Panc1 (cell line): ENCODE data around the gene OR51D1. TPM values are rescaled to one million over a fixed set of nuclear protein-coding genes. Genes with fewer than 3 reads are reported as not detected.

Experiments
- ATAC-seq: fragments of 200-7000 bp; cut with Tn5 transposase; 2 replicates; pipeline ENCODE4 v1.9.1; 2020; ENCODE audit warnings: mild to moderate bottlenecking, moderate library complexity
- BruUV-seq: library from RNA; stranded (reverse); fragments of 400-500 nt; replicated peaks from 2 replicates; lab custom pipeline; 2021; lab: Mats Ljungman, UMichigan
- CTCF ChIA-PET: fragments of 300-600 bp; sonication (Branson Sonifier 250); formaldehyde crosslinking; loops from one replicate; lab custom pipeline; 2022; ENCODE audit warnings: antibody characterized with exemption; lab: Charles Lee
- POLR2A ChIA-PET: fragments of 300-600 bp; sonication (Branson Sonifier 250); formaldehyde crosslinking; loops from one replicate; lab custom pipeline; 2022; ENCODE audit warnings: antibody characterized with exemption; lab: Charles Lee
- DNase-seq: peaks from one replicate; pipeline ENCODE4 v3.0.0-alpha.2; 2010; ENCODE audit warnings: low read depth, low spot score
- H3K27ac ChIP-seq: 2 replicates; pipeline ENCODE4 v1.5.1; 2011; ENCODE audit warnings: mild to moderate bottlenecking, low read length, inconsistent platforms
- H3K27me3 ChIP-seq: fragments of 200-500 bp; sonication (Bioruptor generic); 2 replicates; pipeline ENCODE4 v1.6.0; 2014; ENCODE audit warnings: low read length, inconsistent platforms; ENCODE audit not compliant: control insufficient read depth, insufficient read depth
- H3K36me3 ChIP-seq: fragments of 200-500 bp; sonication (Bioruptor generic); 2 replicates; pipeline ENCODE4 v1.5.1; 2014; ENCODE audit warnings: inconsistent platforms, mild to moderate bottlenecking, low read length, moderate library complexity; ENCODE audit not compliant: control insufficient read depth, insufficient read depth
- H3K4me1 ChIP-seq: 2 replicates; pipeline ENCODE4 v1.5.1; 2011; ENCODE audit warnings: inconsistent platforms, mild to moderate bottlenecking, low read length, moderate library complexity; ENCODE audit not compliant: control insufficient read depth, insufficient read depth
- H3K4me3 ChIP-seq, 2 experiments: 2 replicates each; pipeline ENCODE4 v1.5.1; 2011 to 2012; ENCODE audit warnings: low read depth in 2 of 2, low read length in 2 of 2, mild to moderate bottlenecking in 2 of 2, inconsistent platforms in 1 of 2, moderate library complexity in 1 of 2
- H3K9me3 ChIP-seq: fragments of 200-500 bp; sonication (Bioruptor generic); 2 replicates; pipeline ENCODE4 v1.5.1; 2014; ENCODE audit warnings: low read depth, mild to moderate bottlenecking, inconsistent platforms, low read length, moderate library complexity; ENCODE audit not compliant: control insufficient read depth, insufficient read depth
- CTCF ChIP-seq: fragments of 450-650 bp; IDR thresholded peaks from 2 replicates; pipeline ENCODE4 v1.5.1; 2017; ENCODE audit warnings: mild to moderate bottlenecking
- POLR2AphosphoS5 ChIP-seq: IDR thresholded peaks from 2 replicates; pipeline ENCODE4 v1.6.1; 2012; ENCODE audit warnings: mild to moderate bottlenecking, low read depth, low read length, moderate library complexity
- REST ChIP-seq, 2 experiments: IDR thresholded peaks; 2 replicates each; pipeline ENCODE4 v1.6.1; 2011 to 2012; ENCODE audit warnings: low read depth in 2 of 2, control low read depth in 1 of 2, low read length in 1 of 2, mild to moderate bottlenecking in 1 of 2, moderate library complexity in 1 of 2; ENCODE audit not compliant: insufficient read depth in 1 of 2
- SIN3A ChIP-seq: IDR thresholded peaks from 2 replicates; pipeline ENCODE4 v1.6.1; 2012; ENCODE audit warnings: low read depth, mild to moderate bottlenecking, low read length, moderate library complexity, borderline replicate concordance; ENCODE audit not compliant: insufficient read depth
- TCF7L2 ChIP-seq: IDR thresholded peaks from 2 replicates; pipeline ENCODE4 v1.6.1; 2011; ENCODE audit warnings: mild to moderate bottlenecking, low read depth, low read length, inconsistent platforms
- in situ Hi-C: cut with HindIII; loops from 2 replicates; pipeline ENCODE4 v1.10.0; 2016; ENCODE audit warnings: low sequenced_read_pairs, low pct_unique_long_range_greater_than_20kb
- intact Hi-C: fragments of 100-400 bp; cut with micrococcal nuclease; formaldehyde crosslinking; loops from one replicate; pipeline ENCODE4 v1.10.0; 2022; ENCODE audit not compliant: unreplicated experiment
- total RNA-seq: library from RNA; stranded (reverse); gene quantifications from one replicate; pipeline ENCODE4 v1.2.1, GENCODE V29; 2021; ENCODE audit not compliant: unreplicated experiment

The OR51D1 gene
- total RNA-seq, 1 experiment from 2014 or later = not detected

- Histone ChIP-seq H3K4me1 (no peaks in the 10 kb centered on the region), H3K9me3 (no peaks in the 10 kb centered on the region), H3K27ac (no peak overlapping the region), H3K27me3 (0 out of 2 replicates have a peak, but pooled peaks cover 2% of the 10 kb centered on the region), H3K36me3 (no peaks in the 10 kb centered on the region), H3K4me3 (no peak overlapping the region)
- DNase-seq (no peak), ATAC-seq (no peak)
- in situ Hi-C loops (no loop called here), intact Hi-C loops (no loop called here)
- ChIA-PET CTCF (no interaction called here), POLR2A (no interaction called here)
- no TSS peak for BruUV-seq
- no peak for TF ChIP-seq POLR2AphosphoS5
- no peak for TF ChIP-seq REST (IDR thresholded peaks at IDR 0.05; ENCODE audit: insufficient read depth in 1 of 2, low read depth in 2 of 2, low read length in 1 of 2)
- TF ChIP-seq TCF7L2 = no peak
- no peak for TF ChIP-seq CTCF
- TF ChIP-seq SIN3A = no peak
Measured at GRCh38 chr11:4684631-4685285, 47.5 kb downstream of the OR51D1 start.

Other genes starting within 250 kb of the OR51D1 start
- gene TRIM21, start 243.8 kb upstream of the OR51D1 start, total RNA-seq = 31.7 TPM
- not detected for gene OR52K2, start 188.2 kb upstream of the OR51D1 start, total RNA-seq
- not detected for gene OR52K1, start 154.8 kb upstream of the OR51D1 start, total RNA-seq
- gene OR52M1, start 92.3 kb upstream of the OR51D1 start, total RNA-seq = not detected
- not detected for gene OR52I2, start 55.7 kb upstream of the OR51D1 start, total RNA-seq
- not detected for gene OR52I1, start 43.4 kb upstream of the OR51D1 start, total RNA-seq
- gene TRIM68, start 29.2 kb upstream of the OR51D1 start, total RNA-seq = 18.5 TPM
- not detected for gene OR51E1, start 6.5 kb downstream of the OR51D1 start, total RNA-seq
- not detected for gene OR51E2, start 60.4 kb downstream of the OR51D1 start, total RNA-seq
- not detected for gene MMP26, start 67.3 kb downstream of the OR51D1 start, total RNA-seq
- gene OR51F1, start 132.5 kb downstream of the OR51D1 start, total RNA-seq = not detected
- not detected for gene OR52R1, start 166.9 kb downstream of the OR51D1 start, total RNA-seq
- not detected for gene OR51F2, start 183.8 kb downstream of the OR51D1 start, total RNA-seq
- not detected for gene OR51S1, start 211.7 kb downstream of the OR51D1 start, total RNA-seq
- gene OR51T1, start 244.4 kb downstream of the OR51D1 start, total RNA-seq = not detected